ENCODE results near the gene SF3B6.

Gene SF3B6

GRCh38 chr2:24086241-24086640, 10.1 kb upstream of the SF3B6 start:
- no peak for DNase-seq (ENCODE audit: extremely low read depth, low read depth)
- TF ChIP-seq CTCF (IDR thresholded peaks at IDR 0.05; ENCODE audit: low read depth, low read length): no peak

DNA sequence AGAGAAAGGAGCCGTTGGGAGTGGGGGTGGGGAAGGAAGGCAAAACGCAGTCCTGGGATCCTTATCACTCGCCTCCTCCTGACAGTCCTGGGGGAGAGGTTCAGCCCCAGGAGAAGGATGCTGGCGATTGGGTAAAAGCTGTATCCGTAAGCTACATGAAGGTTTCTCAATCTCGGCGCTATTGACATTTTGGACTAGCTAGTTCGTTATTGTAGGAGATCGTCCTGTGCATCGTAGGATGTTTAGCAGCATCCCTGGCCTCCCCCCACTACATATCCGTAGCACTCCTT, 9.0 kb upstream of the SF3B6 start:
- no peak for DNase-seq (ENCODE audit: extremely low read depth, low read depth)
- no peak for TF ChIP-seq CTCF (IDR thresholded peaks at IDR 0.05; ENCODE audit: low read depth, low read length)

- peak; percentile 75 for DNase-seq (ENCODE audit: extremely low read depth, low read depth)
These were observed 8.5 kb upstream of the SF3B6 start, which contains the start of gene TP53I3 for GRCh38 chr2:24084386-24085199. Gene TP53I3 (minus strand): TSS chr2:24084834. CDS start chr2:24084326, 508 bp downstream.

GRCh38 chr2:24083567-24084385, 7.7 kb upstream of the SF3B6 start:
- DNase-seq (ENCODE audit: extremely low read depth, low read depth): peak; percentile 60
- peak; percentile 17 for TF ChIP-seq CTCF (IDR thresholded peaks at IDR 0.05; ENCODE audit: low read depth, low read length)

More at GRCh38 chr2:24084386-24085199, 8.5 kb upstream of the SF3B6 start, which contains the start of gene TP53I3:
- peak; percentile 39 for TF ChIP-seq CTCF (IDR thresholded peaks at IDR 0.05; ENCODE audit: low read depth, low read length)

GRCh38 chr2:24082787-24083566, 6.9 kb upstream of the SF3B6 start:
- TF ChIP-seq CTCF (IDR thresholded peaks at IDR 0.05; ENCODE audit: low read depth, low read length): no peak
- no peak for DNase-seq (ENCODE audit: extremely low read depth, low read depth)

DNA sequence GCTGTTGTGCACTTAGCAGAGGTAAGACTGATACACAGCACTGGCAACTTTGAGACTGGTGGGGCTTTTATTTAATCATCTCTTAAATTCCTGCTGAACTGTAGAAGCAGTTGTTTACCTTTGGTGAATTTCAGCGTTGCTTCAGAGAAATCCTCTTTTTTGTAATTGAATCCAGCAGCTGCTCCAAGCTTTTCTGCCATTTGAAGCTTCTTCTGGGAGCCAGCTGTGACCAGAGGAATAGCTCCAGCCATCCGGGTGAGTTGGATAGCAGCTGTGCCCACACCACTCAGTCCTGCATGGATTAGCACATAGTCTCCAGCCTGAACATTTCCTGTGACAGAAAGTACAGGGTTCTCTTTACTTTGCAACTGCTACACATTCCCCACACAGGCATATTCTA, 4.6 kb upstream of the SF3B6 start:
- no peak for TF ChIP-seq CTCF (IDR thresholded peaks at IDR 0.05; ENCODE audit: low read depth, low read length)
- peak; percentile 24 for DNase-seq (ENCODE audit: extremely low read depth, low read depth)
